GM18909 (cell line): Measurements from ENCODE around the gene BICDL1.

Experiments
- ATAC-seq: cut with Tn5 transposase; IDR thresholded peaks from one replicate; pipeline ENCODE4 v1.9.1; 2021; ENCODE audit warnings: mild to moderate bottlenecking; ENCODE audit not compliant: unreplicated experiment, poor library complexity

The BICDL1 gene

GRCh38 chr12:120048263-120048662 is 59.2 kb downstream of the BICDL1 start:
- ATAC-seq: no peak

GRCh38 chr12:120049426-120049825 is 60.4 kb downstream of the BICDL1 start:
- ATAC-seq: no peak

- no peak for ATAC-seq
Measured at GRCh38 chr12:120051535-120051934, 62.5 kb downstream of the BICDL1 start.

GRCh38 chr12:120054293-120054692 is 65.3 kb downstream of the BICDL1 start:
- ATAC-seq: no peak

DNA sequence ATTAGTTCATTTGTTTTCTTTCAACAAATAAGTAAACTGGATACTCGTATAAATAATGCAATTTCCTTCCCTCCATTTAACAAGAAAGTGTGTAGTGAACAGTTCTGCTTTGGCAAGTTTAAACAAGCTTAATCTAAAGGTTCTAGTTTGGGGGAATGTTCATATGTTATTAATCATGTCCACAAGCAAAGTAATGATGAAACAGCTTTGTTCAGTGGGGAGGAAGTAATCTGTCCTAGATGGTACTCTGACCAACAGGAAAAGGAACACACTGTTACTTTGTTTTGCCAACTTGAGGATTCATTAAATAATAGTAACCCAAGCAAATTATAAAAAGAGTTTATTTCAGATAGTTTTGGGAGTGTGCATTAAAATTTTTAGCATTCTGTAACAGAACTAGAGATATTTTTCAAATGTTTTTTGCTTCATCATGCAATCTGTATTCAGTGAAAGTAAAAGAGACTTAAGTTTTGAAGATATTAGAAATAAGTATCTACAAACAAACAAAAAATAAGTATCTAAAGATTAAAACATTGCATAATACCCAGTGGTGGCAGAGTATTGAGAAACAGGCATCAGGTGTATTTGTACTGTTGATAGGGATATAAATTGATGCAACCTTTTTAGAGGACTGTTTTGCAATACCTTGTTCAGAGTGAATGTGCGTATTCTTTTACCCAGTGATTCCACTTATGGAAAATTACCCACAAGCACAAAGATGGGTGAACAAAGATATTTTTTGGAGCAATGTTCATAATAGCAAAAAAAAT is 66.4 kb downstream of the BICDL1 start:
- no peak for ATAC-seq

DNA sequence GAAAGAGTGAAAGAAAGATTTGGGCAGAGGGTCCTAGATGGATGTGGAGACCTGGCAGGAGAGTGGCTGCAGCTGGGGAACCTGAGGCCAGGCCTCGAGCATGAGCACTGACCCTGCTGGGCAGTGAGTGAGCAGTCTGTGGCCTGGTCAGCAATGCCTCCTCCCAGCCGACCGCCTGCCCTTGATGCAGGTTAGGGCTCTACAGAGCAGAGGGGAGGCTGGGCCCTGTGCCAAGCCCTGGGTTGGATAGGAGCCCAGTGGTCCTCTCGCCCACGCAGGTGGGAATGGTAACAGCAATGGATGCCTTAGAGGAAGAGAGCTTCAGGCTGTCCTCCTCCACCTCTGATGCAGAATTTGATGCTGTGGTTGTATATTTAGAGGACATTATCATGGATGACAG is 67.7 kb downstream of the BICDL1 start:
- no peak for ATAC-seq

DNA sequence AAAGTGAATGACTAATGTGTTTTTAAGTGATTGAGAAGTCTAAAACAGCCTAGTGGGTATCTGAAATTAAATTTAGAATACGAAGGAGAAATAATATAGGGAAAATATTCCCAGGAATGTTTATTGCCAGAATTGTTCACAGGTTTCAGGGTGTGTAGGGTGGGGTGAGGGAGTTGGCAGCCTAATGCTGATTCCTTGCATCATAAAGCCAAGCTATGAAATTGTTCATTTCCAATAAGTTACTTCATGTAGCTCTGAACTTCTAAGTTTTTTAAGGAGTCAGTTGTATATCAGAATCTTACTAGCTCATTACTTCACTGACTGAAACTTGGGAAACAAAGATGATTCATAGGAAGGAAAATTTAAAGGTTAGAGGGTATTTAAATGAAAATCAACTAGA is 71.2 kb downstream of the BICDL1 start:
- no peak for ATAC-seq

GRCh38 chr12:120060717-120061116 is 71.7 kb downstream of the BICDL1 start:
- no peak for ATAC-seq

- ATAC-seq: no peak
Measured at GRCh38 chr12:120061575-120062214, 72.7 kb downstream of the BICDL1 start.

DNA sequence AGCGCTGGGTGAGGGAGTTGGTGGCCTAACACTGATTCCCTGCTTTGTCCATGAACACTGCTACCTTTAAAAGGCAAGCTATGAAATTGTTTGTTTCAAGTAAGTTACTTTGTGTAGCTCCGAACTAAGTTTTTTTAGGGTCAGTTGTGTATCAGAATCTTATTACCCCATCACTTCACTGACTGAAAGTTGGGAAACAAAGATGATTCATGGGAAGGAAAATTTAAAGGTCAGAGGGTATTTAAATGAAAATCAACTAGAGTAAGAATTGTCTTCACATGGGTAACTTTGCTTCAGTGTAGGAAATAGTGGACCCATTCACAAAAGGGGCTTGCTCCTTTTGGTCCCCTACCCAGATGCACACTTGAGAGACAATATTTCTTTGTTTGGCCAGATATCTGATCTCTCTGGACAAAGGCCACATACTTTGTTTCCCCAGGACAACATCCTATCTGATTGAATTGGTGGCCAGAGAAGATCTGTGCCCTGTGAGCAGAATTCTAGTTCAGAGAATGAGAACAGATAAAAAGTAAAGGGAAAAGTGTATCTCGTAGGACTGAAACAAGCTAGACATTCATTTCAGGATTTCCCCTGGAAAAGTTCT is 74.0 kb downstream of the BICDL1 start:
- ATAC-seq: no peak

DNA sequence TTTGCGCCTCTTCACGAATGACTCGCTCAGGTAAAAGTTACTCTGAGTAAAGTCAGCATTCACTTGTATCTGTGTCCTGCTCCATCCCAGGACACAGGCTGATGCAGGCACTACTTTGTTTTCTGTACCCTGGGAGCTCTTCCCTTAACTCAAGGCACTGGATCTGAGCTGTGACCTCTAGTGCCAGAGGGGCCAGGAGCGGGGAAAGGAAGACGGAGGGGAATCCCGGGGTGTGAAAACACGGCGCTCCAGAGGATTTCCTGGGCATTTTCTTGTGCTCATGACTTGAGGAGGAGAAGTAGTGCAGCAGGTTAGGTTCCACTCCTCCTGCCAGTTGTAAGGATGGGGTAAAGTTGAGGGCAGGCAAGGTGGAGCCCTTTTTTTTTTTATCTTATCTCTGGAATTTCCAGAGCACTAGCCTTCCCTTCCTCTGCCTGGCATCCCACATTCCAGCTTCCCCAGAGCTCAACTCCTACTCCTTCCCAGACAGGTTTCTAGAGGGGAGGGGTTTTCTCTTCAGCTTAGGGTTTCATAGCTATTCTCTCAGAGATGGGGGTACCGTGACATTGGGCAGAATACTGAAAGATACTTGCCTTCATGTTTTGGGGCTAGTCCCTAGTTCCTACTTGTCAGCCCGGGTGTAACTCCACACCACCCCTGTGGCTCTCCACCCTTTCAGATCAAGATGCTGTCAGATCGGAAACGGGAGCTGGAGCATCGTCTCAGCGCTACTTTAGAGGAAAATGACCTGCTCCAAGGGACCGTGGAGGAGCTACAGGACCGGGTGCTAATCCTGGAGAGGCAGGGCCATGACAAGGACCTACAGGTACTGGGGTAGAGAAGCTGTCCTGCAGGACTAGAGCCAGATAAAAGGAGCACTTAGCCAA is 75.3 kb downstream of the BICDL1 start:
- no peak for ATAC-seq

DNA sequence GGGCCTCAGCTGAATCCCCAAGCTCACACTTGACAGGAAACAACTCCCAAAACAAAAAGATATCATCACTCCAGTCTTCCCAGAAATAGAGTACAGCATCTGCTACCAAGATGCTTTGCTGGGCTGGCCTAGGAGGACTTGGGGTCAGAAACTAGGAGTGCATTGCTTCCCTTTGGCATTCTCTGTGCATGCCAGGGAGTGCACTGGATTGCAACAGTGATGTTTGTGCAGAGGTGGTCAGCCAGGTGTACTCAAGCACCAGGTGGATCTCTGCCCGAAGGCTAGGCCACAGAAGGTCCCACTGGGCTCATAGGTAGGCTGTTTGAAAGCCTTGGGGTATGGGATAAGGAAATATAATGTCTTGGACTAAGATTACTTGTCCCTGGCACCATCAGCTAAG is 76.4 kb downstream of the BICDL1 start:
- no peak for ATAC-seq

DNA sequence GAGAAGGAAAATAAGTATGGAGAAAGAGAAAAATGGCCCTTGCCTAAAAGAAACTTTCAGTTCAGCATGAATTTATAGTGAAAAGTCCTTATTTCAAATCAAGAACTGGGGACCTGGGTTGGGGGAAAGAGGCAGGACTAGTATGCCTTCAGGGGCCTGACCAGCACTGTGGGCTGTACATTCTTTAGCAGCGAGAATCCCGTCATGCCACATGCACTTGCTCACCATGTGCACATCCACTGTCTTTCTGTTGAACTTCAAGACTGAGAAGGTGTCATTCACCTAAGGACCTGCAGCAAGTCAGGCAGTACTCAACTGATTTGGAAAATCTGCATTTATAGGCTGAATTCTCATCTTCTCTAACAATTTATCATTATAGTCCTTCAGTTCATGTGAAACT is 77.3 kb downstream of the BICDL1 start:
- ATAC-seq: no peak

GRCh38 chr12:120067084-120067869 is 78.2 kb downstream of the BICDL1 start:
- no peak for ATAC-seq

- ATAC-seq: no peak
Measured at GRCh38 chr12:120067901-120068300, 78.9 kb downstream of the BICDL1 start.

GRCh38 chr12:120069278-120069677 is 80.2 kb downstream of the BICDL1 start:
- ATAC-seq: no peak

- ATAC-seq: no peak
Measured at GRCh38 chr12:120071493-120072020, 82.5 kb downstream of the BICDL1 start.

GRCh38 chr12:120072472-120073249 is 83.6 kb downstream of the BICDL1 start:
- ATAC-seq: no peak
